ENCODE data around the gene LZTS2. TPM values are rescaled to one million over a fixed set of nuclear protein-coding genes. Genes with fewer than 3 reads are reported as not detected.

The LZTS2 gene
- total and polyA plus RNA-seq, 2 of the 8 experiments (the other 6 are each of a cell fraction or from before 2014, with no cell fraction given) = 75.7 to 99.5 TPM

DNA sequence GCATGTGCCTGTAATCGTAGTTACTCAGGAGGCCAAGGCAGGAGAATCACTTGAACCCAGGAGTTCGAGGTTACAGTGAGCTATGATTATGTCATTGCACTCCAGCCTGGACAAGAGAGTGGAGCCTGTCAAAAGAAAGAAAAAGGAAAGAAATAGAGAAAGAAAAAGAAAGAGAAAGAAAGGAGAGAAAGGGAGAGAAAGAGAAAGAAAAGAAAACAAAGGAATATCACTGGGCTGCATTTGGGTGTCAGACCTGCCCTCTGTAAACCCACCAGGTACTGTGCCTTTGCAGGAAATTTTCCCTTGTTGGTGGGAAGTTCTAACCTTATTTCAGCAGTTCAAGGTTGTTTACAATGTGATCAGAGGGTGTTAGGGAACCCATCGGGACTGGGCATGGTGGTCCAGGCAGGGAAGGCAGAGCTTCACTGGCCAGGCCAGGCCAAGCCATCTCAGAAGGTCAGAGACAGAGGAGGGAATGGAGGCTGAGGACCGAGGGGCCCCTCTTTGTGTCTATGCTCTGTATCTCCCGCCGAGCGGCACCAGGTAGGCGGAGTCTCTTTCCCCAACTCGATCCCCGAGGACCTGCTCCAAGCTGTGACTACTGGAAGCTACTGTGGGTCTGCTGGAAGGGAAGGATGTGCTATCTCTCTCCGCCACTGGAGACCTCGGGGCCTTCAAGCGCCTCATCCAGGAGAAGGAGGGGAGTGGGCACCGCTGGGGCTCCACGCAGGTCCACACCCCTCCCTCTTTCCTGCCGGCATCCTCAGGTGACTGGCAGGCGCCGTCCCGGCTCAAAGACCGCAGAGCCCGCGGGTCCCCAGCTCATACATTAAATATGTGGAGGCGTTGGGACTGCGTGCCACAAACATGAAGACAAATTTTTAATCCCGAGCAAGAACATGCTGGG lies 47.0 kb downstream of the LZTS2 start:
- H3K23ac ChIP-seq (ENCODE audit: insufficient read length) = no peak overlapping the region
- POLR2A ChIA-PET (ENCODE audit: partially characterized antibody) = interaction anchor here (1.1 to 8.1 kb wide), 3 partner anchors 12 to 90 kb away, joined by 4 to 85 read pairs (median 6); partner anchors contain the start of gene KAZALD1

More for the DNA sequence above, 47.0 kb downstream of the LZTS2 start:
- Histone ChIP-seq H3K36me3 (ENCODE audit: control insufficient read depth in 2 of 4, insufficient read depth in 4 of 4, low read length in 3 of 4) (no peaks in the 10 kb centered on the region), H2AFZ (ENCODE audit: low read length) (no peak overlapping the region), H3K18ac (ENCODE audit: extremely low read depth, low read length) (peak overlapping the region; percentile 41; the same call in 1 of the 2 replicates), H3K9ac (replicated peaks in 1 of 4; ENCODE audit: extremely low read depth in 1 of 4, low read depth in 3 of 4, low read length in 3 of 4) (no peak overlapping the region; a peak in 1 of 7 replicates), H2BK5ac (ENCODE audit: low read depth, low read length) (no peak overlapping the region; the same call in 1 of the 2 replicates), H3K4me3 (ENCODE audit: extremely low read depth in 1 of 4, insufficient read depth in 2 of 4, low read depth in 3 of 4, low read length in 4 of 4) (peak overlapping the region in 2 of 4 experiments; percentile 7 to 50; a peak in 5 of 8 replicates), H2BK12ac (ENCODE audit: low read depth, low read length) (0 out of 2 replicates have a peak overlapping the region, but pooled peaks have one; percentile 64), H3K56ac (replicated peaks; ENCODE audit: insufficient read length, low read depth, low read length) (no peak overlapping the region), H3K79me2 (ENCODE audit: control insufficient read depth in 1 of 2, insufficient read depth in 2 of 2, low read length in 2 of 2) (no peaks in the 10 kb centered on the region), H3K27me3 (replicated peaks in 1 of 4; ENCODE audit: control insufficient read depth in 3 of 4, extremely low read depth in 1 of 4, insufficient read depth in 3 of 4, low read length in 3 of 4) (peaks cover 45 to 79% (median 70%) of the 10 kb centered on the region in 4 experiments), H3K4me2 (ENCODE audit: insufficient read depth in 1 of 2, low read depth in 2 of 2, low read length in 2 of 2) (peak overlapping the region; percentile 65 to 71), H4K91ac (replicated peaks; ENCODE audit: insufficient read length, low read length) (no peak overlapping the region), H3K27ac (ENCODE audit: low read depth, low read length) (no peak overlapping the region), H4K5ac (ENCODE audit: insufficient read length, low read depth, low read length) (no peak overlapping the region), H4K8ac (ENCODE audit: extremely low read depth, insufficient read depth, low read length) (peak overlapping the region; percentile 46; the same call in 1 of the 2 replicates), H2BK15ac (ENCODE audit: low read length) (peak overlapping the region; percentile 96; the same call in 1 of the 2 replicates), H3K14ac (ENCODE audit: insufficient read length) (no peak overlapping the region), H3K9me3 (ENCODE audit: insufficient read depth in 2 of 2, low read depth in 1 of 2, low read length in 1 of 2) (no peaks in the 10 kb centered on the region), H2BK20ac (ENCODE audit: low read length) (no peak overlapping the region), H2AK5ac (ENCODE audit: low read depth, low read length) (no peak overlapping the region), H3K4me1 (replicated peaks in 1 of 4; ENCODE audit: control insufficient read depth in 3 of 4, insufficient read depth in 4 of 4, low read length in 3 of 4) (peaks cover 9 to 34% (median 20%) of the 10 kb centered on the region in 4 experiments), H3K4ac (replicated peaks; ENCODE audit: insufficient read length, low read depth, low read length) (no peak overlapping the region), H3K79me1 (ENCODE audit: low read depth, low read length) (no peaks in the 10 kb centered on the region), H2BK120ac (replicated peaks; ENCODE audit: low read depth, low read length) (no peak overlapping the region), H3K23me2 (ENCODE audit: low read depth, low read length) (peaks cover 5% of the 10 kb centered on the region; the same call in 1 of the 2 replicates), H4K20me1 (replicated peaks in 1 of 2; ENCODE audit: control insufficient read depth in 1 of 2, insufficient read depth in 2 of 2, low read length in 2 of 2) (peaks cover 11 to 14% of the 10 kb centered on the region in 2 experiments)
- CTCF ChIA-PET (ENCODE audit: partially characterized antibody) = interaction anchor here (0.6 to 59.5 kb wide), 21 partner anchors 0 to 1561 kb away, joined by 3 to 2176 read pairs (median 5); partner anchors contain the start of genes KAZALD1, PDZD7, SEMA4G and SFXN3
- no peak for DNase-seq (ENCODE audit: low read depth in 1 of 2, low spot score in 2 of 2)
- TF ChIP-seq SIN3A (conservative IDR thresholded peaks at IDR 0.05 in 1 of 2, IDR thresholded peaks at IDR 0.05 in 1 of 2; ENCODE audit: low read depth in 1 of 2, low read length in 2 of 2) (no peak), CBX8 (IDR thresholded peaks at IDR 0.05; ENCODE audit: borderline replicate concordance, low read depth, low read length) (no peak), ASH2L (IDR thresholded peaks at IDR 0.05; ENCODE audit: low read length) (no peak), SUZ12 (IDR thresholded peaks at IDR 0.05; ENCODE audit: low read length) (peak; percentile 78; the same call in 1 of the 2 replicates), KDM4A (IDR thresholded peaks at IDR 0.05; ENCODE audit: low read depth, low read length, severe bottlenecking) (peak; percentile 41), SP1 (IDR thresholded peaks at IDR 0.05; ENCODE audit: low read depth, low read length) (no peak), ZNF274 (IDR thresholded peaks at IDR 0.05; ENCODE audit: borderline replicate concordance, extremely low read depth, low read length) (no peak), EZH2 (IDR thresholded peaks at IDR 0.05; ENCODE audit: low read depth, low read length, severe bottlenecking) (peak; percentile 58), RNF2 (IDR thresholded peaks at IDR 0.05; ENCODE audit: borderline replicate concordance, low read depth, low read length, missing control alignments, poor library complexity, severe bottlenecking) (peak; percentile 20)
- FAIRE-seq = no peak
- 12% methylated on average over 23 of the region's 25 CpGs; no CpG with 5 or more reads in 1 of the 2 experiments for WGBS, 2 experiments (ENCODE audit: extremely low coverage in 1 of 2, insufficient coverage in 1 of 2, insufficient read length in 1 of 2, insufficient replicate concordance in 2 of 2, low coverage in 1 of 2, low lambda C conversion rate in 2 of 2, missing lambda C conversion rate in 1 of 2)
